ENCODE data around the gene MYO1B.

Gene MYO1B

GRCh38 chr2:191474464-191474863 lies 229.3 kb downstream of the MYO1B start:
- no peak for DNase-seq
